Dermis microvascular lymphatic vessel endothelial cell (primary cell): Measurements from ENCODE around the gene NTRK2. TPM values are rescaled to one million over a fixed set of nuclear protein-coding genes. Genes with fewer than 3 reads are reported as not detected.

ENCODE experiments used
- DNase-seq, 2 donors: peaks; one replicate each; pipeline versions ENCODE4 v3.0.0 to v3.0.0-alpha.2; 2010; ENCODE audit warnings: low read depth in 2 of 2
- total RNA-seq: library from RNA; depleted of rRNA; stranded (reverse); fragments of >200 nt; gene quantifications from 2 replicates; pipeline ENCODE4 v1.2.1, GENCODE V29; 2014

The NTRK2 gene
- total RNA-seq, 1 donor from 2014 or later, result not detected

- DNase-seq, result no peak
These were observed 110.4 kb downstream of the NTRK2 start for GRCh38 chr9:84779883-84780282.

- DNase-seq, result no peak
These were observed 110.9 kb downstream of the NTRK2 start for GRCh38 chr9:84780385-84780784.

- DNase-seq, result no peak
These were observed 111.9 kb downstream of the NTRK2 start for GRCh38 chr9:84781458-84781857.

- no peak for DNase-seq
These were observed 112.7 kb downstream of the NTRK2 start for GRCh38 chr9:84781931-84782866.

GRCh38 chr9:84785792-84786547 is 116.4 kb downstream of the NTRK2 start:
- no peak for DNase-seq

GRCh38 chr9:84788803-84789462 is 119.4 kb downstream of the NTRK2 start:
- no peak for DNase-seq

GRCh38 chr9:84789463-84789830 is 119.9 kb downstream of the NTRK2 start:
- no peak for DNase-seq

- no peak for DNase-seq
These were observed 122.1 kb downstream of the NTRK2 start for GRCh38 chr9:84791643-84792042.

GRCh38 chr9:84793251-84793650 is 123.7 kb downstream of the NTRK2 start:
- no peak for DNase-seq

GRCh38 chr9:84794981-84795637 is 125.6 kb downstream of the NTRK2 start:
- no peak for DNase-seq

- DNase-seq, result no peak
These were observed 126.9 kb downstream of the NTRK2 start for GRCh38 chr9:84796404-84796803.

GRCh38 chr9:84799251-84799650 is 129.7 kb downstream of the NTRK2 start:
- no peak for DNase-seq

GRCh38 chr9:84804951-84805694 is 135.6 kb downstream of the NTRK2 start:
- DNase-seq, result no peak

- DNase-seq, result no peak
These were observed 137.9 kb downstream of the NTRK2 start for GRCh38 chr9:84807431-84807830.

GRCh38 chr9:84807870-84808390 is 138.4 kb downstream of the NTRK2 start:
- no peak for DNase-seq

GRCh38 chr9:84808416-84808815 is 138.9 kb downstream of the NTRK2 start:
- no peak for DNase-seq

GRCh38 chr9:84811072-84811750 is 141.7 kb downstream of the NTRK2 start:
- no peak for DNase-seq

- DNase-seq, result no peak
These were observed 142.2 kb downstream of the NTRK2 start for GRCh38 chr9:84811751-84812074.

GRCh38 chr9:84812355-84812754 is 142.8 kb downstream of the NTRK2 start:
- DNase-seq, result no peak

- DNase-seq, result no peak
These were observed 143.3 kb downstream of the NTRK2 start for GRCh38 chr9:84812847-84813246.
